NB4 (cell line): ENCODE data around the gene IRX4.

Source experiments
- DNase-seq: peaks from one replicate; pipeline ENCODE4 v3.0.0; 2010; ENCODE audit warnings: low read depth
- H3K4me3 ChIP-seq: one replicate; pipeline ENCODE4 v1.5.1; 2011; ENCODE audit warnings: mild to moderate bottlenecking, low read depth, low read length, moderate library complexity
- MYC ChIP-seq: IDR thresholded peaks from 2 replicates; pipeline ENCODE4 v1.6.1; 2011; ENCODE audit warnings: low read depth, low read length
- POLR2A ChIP-seq: IDR thresholded peaks from 2 replicates; pipeline ENCODE4 v1.6.1; 2011; ENCODE audit warnings: mild to moderate bottlenecking; ENCODE audit not compliant: insufficient read length; ENCODE audit errors: extremely low read depth
- TF ChIP-seq, protein P1 (sequence below): IDR thresholded peaks from 2 replicates; pipeline ENCODE4 v1.6.1; 2011; ENCODE audit warnings: low read depth, low read length
- TF ChIP-seq, protein P2 (sequence below): IDR thresholded peaks from one replicate; pipeline ENCODE4 v1.5.1; 2012; ENCODE audit warnings: low read depth, low read length

The IRX4 gene

DNA sequence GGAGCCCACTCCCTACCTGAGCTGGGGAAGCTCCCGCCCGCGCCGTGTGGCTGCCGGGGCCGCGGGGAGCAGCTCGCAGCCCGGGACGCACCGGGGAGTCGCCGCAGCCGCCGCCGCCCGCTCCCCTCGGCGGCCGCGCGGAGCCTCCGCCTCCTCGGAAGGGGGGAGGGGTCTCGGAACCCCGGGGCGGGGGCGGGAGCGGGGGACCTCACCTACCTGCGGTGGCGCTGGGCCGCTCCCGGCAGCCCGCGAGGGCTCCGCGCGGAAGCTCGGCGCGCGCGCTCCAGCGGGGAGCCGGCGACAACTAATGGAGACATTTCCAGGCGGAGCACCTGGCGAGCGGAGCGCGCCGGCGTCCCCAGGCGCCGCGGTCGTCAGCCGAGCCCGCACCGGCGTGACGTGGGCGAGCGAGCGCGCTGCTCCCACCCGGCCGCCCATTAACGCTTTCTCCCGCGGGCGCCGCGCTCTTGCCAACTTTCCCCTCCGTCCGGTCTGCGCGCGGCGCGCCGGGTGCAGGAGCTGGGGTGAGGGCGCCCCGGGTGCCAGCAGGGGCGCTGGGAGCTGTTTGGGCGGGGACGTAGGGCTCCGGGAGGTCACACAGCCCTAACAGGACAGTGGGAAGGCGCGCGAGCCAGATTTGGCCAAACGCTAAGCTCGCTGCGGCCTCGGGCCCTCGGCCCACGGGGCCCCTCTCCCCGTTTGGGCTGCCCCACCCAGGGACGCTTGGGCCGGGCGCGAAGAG, 4.3 kb upstream of the IRX4 start:
- DNase-seq, result no peak
- H3K4me3 ChIP-seq, result no peak overlapping the region
- TF ChIP-seq MYC, result no peak
- TF ChIP-seq, protein P1, sequence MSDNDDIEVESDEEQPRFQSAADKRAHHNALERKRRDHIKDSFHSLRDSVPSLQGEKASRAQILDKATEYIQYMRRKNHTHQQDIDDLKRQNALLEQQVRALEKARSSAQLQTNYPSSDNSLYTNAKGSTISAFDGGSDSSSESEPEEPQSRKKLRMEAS, result no peak
- TF ChIP-seq, protein P2, sequence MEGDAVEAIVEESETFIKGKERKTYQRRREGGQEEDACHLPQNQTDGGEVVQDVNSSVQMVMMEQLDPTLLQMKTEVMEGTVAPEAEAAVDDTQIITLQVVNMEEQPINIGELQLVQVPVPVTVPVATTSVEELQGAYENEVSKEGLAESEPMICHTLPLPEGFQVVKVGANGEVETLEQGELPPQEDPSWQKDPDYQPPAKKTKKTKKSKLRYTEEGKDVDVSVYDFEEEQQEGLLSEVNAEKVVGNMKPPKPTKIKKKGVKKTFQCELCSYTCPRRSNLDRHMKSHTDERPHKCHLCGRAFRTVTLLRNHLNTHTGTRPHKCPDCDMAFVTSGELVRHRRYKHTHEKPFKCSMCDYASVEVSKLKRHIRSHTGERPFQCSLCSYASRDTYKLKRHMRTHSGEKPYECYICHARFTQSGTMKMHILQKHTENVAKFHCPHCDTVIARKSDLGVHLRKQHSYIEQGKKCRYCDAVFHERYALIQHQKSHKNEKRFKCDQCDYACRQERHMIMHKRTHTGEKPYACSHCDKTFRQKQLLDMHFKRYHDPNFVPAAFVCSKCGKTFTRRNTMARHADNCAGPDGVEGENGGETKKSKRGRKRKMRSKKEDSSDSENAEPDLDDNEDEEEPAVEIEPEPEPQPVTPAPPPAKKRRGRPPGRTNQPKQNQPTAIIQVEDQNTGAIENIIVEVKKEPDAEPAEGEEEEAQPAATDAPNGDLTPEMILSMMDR, result no peak
- no peak for TF ChIP-seq POLR2A

DNA sequence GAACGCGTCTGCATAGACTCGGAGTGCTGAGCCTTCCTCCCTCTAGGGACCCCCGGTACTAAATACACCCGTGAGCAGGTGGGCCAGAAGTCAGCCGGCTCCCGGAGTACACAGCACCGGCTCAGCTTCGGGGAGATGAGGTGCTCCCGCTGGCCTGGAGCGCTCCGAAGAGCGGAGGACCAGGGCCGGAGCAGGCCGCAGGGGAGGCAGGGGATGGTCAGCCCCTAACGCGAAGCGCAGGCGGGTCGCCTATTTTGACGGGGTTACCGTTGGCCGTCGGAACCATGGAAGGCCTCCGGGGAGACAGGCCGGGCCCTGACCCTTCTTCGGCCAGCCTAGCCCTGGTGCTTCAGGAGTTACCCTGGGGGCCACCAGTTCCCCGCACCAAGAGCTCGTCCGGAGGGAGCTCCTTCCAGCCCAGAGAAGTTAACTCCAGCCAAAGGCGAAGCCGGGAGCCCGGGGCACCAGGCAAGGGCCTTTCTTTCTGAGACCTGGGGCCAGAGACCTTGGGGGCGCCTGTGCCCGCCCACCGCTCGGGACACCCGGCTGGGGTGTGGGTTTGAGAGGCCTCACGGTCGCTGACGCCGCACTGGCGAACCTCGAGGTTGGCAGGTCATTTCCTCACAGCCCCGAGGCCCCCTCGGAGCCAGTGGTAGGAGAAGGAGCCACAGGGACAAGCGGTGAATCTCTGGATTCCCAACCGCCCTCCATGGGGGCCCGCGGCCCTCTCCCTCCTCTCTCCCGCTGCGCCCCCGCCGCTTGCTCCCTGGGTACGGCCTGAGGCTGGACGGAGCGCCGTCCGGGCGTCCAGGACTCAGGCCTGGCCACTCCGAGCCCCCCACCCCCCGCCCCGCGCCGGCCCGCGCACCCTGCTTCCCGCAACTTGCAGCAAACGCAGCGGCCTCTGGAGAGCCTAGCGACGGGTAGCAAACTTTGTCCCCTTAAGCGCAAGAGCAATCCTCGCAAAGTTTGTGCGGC, 3.4 kb upstream of the IRX4 start:
- no peak for DNase-seq

DNA sequence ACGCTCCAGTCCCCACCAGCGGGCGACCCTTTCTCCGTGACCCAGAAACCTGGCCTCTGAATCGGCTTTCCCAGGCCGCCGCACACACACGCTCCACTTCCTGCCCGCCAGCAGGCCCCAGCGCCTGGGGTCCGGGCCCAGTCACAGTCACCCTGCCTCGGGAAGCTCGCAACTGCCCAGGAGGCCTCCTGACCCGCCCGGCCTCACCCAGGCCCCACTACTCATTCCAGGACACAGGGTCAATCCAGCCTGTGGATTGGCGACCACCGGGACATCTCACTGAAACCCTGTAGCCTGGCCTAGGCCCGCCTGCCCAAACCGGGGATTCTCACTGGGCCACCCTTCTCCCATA, 2.7 kb upstream of the IRX4 start:
- DNase-seq, result no peak
- TF ChIP-seq, protein P1, result no peak
- TF ChIP-seq MYC (no peak), POLR2A (no peak)
- TF ChIP-seq, protein P2, result no peak
- H3K4me3 ChIP-seq, result no peak overlapping the region

More for the DNA sequence above, 3.4 kb upstream of the IRX4 start:
- no peak overlapping the region for H3K4me3 ChIP-seq
- TF ChIP-seq, protein P1, result no peak
- TF ChIP-seq POLR2A, result no peak
- TF ChIP-seq MYC, result no peak
- TF ChIP-seq, protein P2, result no peak

DNA sequence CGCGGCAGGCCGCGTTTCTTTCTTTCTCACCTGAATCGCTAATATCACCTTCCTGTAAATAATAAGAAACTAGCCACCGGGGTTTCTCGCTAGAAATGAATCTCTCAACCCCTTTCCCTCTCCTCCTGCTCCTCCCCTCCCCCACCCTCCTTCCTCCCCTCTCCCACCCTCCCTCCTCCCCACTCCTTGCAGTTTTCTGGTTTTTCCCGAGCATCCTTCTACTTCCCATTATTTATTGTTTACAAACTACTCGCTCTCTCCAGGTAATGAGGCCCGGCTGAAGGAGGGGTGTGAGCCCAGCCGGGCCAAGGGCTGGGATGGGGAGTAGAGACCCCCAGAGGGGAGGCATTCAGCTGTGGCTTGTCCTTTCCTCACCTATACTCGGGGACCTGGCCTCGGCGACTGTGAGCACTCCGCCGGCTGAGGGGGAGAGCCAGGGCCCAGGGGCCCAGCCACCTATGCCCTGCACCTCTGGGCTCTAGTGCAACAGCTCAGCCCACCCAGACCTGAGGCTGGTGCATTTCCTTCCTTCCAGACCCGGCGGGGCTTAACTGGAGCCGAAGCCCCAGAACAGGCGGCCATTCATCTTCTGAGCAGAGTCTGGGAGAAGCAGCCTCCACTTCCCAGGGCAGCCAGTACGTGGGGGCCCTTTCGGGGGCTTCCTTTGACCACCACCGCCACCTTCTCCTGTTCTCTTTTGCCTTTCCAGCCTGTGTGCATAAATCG, 2.1 kb upstream of the IRX4 start:
- TF ChIP-seq, protein P1, result no peak
- TF ChIP-seq MYC, result no peak
- TF ChIP-seq POLR2A, result no peak
- TF ChIP-seq, protein P2, result no peak
- DNase-seq, result no peak
- H3K4me3 ChIP-seq, result no peak overlapping the region

DNA sequence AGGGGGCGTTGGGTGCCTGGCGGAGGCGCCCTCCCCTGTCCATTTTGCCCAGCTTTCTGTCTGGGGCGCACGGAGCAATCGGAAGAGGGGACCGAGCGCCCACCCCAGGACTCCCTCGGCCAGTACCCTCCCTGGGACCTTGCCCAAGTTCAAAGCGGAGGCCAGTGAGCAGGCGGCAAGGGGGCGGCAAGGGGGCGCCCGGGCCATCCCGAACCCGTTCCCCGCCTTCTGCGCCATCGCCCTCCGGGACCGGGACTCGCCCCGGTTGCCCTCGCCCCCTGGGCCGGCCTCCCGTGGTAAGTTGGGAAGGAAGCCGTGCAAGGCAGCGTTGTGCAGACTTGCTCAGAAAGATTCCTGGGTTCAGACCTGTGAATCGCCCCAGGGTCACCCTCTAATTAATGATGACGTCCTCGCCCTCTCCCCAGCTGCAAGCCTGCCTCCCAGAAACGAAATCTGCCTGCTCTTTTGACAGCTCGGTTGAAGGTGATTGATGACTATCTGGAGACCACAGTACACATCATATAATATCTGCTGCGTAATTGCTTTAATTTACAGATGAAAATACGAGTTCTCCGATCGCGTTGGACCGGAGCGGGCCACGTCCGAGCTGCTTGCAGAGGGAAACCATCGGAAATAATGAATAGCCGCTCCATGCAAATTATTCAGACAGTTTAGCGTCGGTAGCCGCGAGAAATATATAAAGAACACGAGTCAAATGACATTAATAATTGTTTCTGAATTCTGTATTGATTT, 1.4 kb upstream of the IRX4 start:
- no peak overlapping the region for H3K4me3 ChIP-seq
- no peak for DNase-seq

More for the DNA sequence above, 1.4 kb upstream of the IRX4 start:
- TF ChIP-seq POLR2A (no peak), MYC (no peak)
- TF ChIP-seq, protein P2, result no peak
- TF ChIP-seq, protein P1, result no peak
